BLaER1 (cell line): Measurements from ENCODE around the gene RPUSD4.

Experiments
- H3K27ac ChIP-seq: shearing (Covaris generic); formaldehyde crosslinking; 2 replicates; pipeline ENCODE4 v1.8.1; 2022
- H3K27me3 ChIP-seq: shearing (Covaris generic); formaldehyde crosslinking; 2 replicates; pipeline ENCODE4 v1.8.1; 2022
- H3K36me3 ChIP-seq: shearing (Covaris generic); formaldehyde crosslinking; 2 replicates; pipeline ENCODE4 v1.8.1; 2022
- H3K4me1 ChIP-seq: shearing (Covaris generic); formaldehyde crosslinking; 2 replicates; pipeline ENCODE4 v1.8.1; 2022
- H3K4me2 ChIP-seq: shearing (Covaris generic); formaldehyde crosslinking; 2 replicates; pipeline ENCODE4 v1.8.1; 2022
- H3K4me3 ChIP-seq: shearing (Covaris generic); formaldehyde crosslinking; 2 replicates; pipeline ENCODE4 v1.8.1; 2022
- H3K9ac ChIP-seq: shearing (Covaris generic); formaldehyde crosslinking; 2 replicates; pipeline ENCODE4 v1.8.1; 2022
- H3K9me3 ChIP-seq: shearing (Covaris generic); formaldehyde crosslinking; 2 replicates; pipeline ENCODE4 v1.8.1; 2022
- H4K20me1 ChIP-seq: shearing (Covaris generic); formaldehyde crosslinking; 2 replicates; pipeline ENCODE4 v1.8.1; 2022
- Cebpa-rat ChIP-seq: shearing (Covaris generic); IDR thresholded peaks from 2 replicates; pipeline ENCODE4 v1.8.1; 2022

Gene RPUSD4

DNA sequence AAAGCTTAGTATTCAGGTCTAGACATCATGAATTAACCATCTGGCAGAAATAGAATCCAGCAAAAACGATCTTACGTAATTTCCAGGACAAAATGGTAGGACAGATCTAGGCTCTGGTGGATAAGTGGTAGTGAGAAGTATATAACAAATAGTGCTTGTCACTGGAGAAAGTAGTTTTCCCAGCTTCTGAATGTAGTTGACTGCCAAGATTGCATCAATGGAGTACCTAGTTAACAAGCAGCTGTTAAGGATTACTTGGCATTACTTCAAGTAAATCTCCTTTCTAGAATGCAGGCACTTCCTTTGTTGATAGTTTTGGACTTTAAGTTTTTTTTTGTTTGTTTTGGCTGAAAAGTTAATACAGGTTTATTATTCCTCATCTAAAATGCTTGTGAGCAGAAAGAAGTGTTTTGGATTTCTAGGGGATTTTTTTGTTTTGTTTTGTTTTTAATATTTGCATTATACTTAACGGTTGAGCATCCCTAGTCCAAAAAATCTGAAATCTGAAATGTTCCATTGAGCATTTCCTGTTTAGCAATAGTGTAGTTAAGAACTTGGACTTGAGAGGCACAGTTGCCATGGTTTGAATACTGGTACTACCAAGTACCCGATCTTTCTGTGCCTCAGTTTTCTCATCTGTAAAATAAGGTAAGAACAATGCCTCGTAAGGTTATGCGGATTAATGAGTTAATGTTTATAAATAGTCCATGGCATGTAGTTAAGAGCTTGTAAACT, 20.4 kb upstream of the RPUSD4 start:
- Histone ChIP-seq H3K9ac (no peak overlapping the region), H3K27ac (no peak overlapping the region)

DNA sequence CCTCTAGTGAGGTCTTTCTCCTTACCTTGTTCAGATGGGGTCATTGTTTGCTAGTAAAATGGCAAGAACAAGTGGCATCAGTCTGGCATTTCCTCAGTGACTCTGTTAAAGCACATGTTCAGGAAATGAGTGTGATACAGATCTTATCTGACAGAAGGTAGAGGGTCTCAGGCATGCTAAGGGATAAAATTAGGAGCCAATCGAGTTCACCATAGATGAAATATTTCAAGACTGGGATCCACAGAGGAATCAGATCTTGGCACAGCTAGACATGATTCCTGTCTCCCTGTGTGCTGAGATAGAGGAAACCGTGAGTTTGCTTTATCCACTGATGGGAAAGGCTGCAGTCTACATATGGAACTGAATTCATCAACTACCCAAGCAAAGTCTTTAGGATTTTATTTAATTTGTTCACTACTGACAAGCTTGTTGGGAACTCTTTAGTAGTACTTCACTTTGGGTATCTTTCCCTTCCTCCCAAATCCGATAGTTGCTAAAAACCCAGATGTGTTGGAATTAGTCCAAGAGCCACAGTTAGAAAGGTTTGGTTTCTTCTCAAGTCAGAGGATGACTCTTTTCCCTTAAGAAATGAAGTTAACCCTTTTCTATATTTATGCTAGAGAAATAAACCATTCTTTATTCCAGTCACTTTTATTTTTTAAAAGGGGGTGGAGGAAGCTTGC, 18.5 kb upstream of the RPUSD4 start:
- no peaks in the 10 kb centered on the region for H4K20me1 ChIP-seq
- no peaks in the 10 kb centered on the region for H3K27me3 ChIP-seq
- H3K36me3 ChIP-seq: peaks cover 34% of the 10 kb centered on the region
- H3K27ac ChIP-seq: no peak overlapping the region
- H3K9ac ChIP-seq: no peak overlapping the region
- H3K4me3 ChIP-seq: no peak overlapping the region
- no peak for TF ChIP-seq Cebpa-rat
- H3K9me3 ChIP-seq: peaks cover 15% of the 10 kb centered on the region; the same call in 1 of the 2 replicates
- peaks cover 7% of the 10 kb centered on the region; the same call in 1 of the 2 replicates for H3K4me1 ChIP-seq
- no peak overlapping the region for H3K4me2 ChIP-seq

More for the DNA sequence above, 20.4 kb upstream of the RPUSD4 start:
- Histone ChIP-seq H3K9me3 (no peaks in the 10 kb centered on the region), H3K4me2 (no peak overlapping the region), H3K27me3 (no peaks in the 10 kb centered on the region), H3K36me3 (peaks cover 41% of the 10 kb centered on the region), H3K4me1 (peaks cover 7% of the 10 kb centered on the region; the same call in 1 of the 2 replicates), H3K4me3 (no peak overlapping the region), H4K20me1 (no peaks in the 10 kb centered on the region)
- no peak for TF ChIP-seq Cebpa-rat

DNA sequence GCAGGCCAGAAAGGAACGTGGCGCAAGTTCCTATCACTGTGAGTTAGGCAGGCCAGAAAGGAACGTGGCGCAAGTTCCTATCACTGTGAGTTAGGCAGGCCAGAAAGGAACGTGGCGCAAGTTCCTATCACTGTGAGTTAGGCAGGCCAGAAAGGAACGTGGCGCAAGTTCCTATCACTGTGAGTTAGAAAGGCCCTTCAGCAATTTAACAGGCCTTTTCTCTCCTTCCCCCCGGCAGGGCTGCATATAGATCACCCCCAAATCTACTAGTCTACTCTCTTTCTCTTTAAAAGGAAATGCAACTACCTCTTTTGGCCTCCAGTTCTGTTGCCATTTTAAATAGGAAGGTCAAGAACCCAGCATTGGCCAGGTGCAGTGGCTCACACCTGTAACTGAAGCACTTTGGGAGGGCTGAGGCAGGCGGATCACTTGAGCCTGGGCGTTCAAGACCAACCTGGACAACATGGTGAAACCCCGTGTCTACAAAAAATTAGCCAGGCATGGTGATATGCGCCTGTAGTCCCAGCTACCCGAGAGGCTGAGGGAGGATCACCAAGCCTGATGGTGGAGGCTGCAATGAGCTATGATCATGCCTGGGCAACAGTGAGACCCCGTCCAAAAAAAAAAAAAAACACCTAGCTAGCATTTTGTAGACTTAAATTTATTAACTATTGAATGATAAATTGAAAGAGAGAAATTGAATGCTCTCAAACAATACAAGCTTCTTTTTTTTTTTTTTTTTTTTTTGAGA, 15.1 kb upstream of the RPUSD4 start:
- H3K27ac ChIP-seq: no peak overlapping the region
- peaks cover 24% of the 10 kb centered on the region; the same call in 1 of the 2 replicates for H3K9me3 ChIP-seq
- H3K27me3 ChIP-seq: no peaks in the 10 kb centered on the region
- H3K4me1 ChIP-seq: peaks cover 7% of the 10 kb centered on the region; the same call in 1 of the 2 replicates
- no peak for TF ChIP-seq Cebpa-rat
- H3K36me3 ChIP-seq: peaks cover 21% of the 10 kb centered on the region
- no peak overlapping the region for H3K9ac ChIP-seq
- no peak overlapping the region for H3K4me2 ChIP-seq
- H3K4me3 ChIP-seq: no peak overlapping the region
- no peaks in the 10 kb centered on the region for H4K20me1 ChIP-seq

DNA sequence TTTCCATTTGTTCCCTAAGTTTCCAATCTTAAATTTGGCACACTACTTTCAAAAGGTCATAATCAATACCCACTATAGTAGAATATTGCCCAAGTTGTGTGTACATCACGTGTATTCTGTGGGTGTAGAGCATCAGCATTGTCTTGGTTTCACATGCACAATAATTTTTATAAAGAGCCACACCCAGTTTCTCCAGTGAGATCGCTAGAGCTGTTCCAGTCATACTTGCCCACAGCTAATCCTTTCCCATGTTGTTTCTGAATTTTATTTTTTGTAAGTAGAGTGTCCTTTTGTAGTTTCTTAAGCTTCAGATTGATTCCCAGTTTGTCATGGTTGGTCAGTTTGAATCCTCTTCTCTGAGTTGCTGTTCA, 13.8 kb upstream of the RPUSD4 start:
- Histone ChIP-seq H3K9ac (no peak overlapping the region), H3K27ac (no peak overlapping the region)
- no peak for TF ChIP-seq Cebpa-rat

DNA sequence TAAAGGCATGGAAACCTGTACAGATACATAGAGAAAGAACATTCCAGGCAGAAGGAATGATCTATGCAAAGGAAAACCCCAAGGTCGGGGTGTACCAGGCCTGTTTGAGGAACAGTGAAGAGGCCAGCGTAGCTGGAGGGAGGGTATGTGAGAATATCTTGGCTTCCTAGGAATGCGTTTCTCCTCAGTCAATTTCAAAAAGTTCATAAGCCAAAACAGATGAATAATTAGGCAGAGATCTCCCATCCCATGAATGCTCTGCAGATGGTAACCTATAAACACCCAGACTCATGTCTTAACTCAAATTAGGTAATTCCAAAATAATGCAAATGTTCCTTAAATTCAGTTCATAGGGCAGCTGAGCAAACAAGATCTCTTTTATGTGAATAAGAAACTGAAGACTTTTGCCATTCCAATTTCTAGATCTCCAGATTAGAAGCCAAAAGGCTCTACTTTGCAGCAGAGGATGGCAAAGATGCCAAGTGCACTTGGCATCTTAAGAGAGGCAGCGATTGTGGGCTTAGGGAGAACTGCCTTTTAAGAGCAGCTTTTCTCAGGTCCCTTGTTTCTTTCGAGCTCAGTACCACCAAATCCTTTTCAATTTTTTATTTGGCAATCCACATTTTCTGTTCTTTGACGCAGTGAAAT, 13.3 kb upstream of the RPUSD4 start:
- peaks cover 25% of the 10 kb centered on the region for H3K36me3 ChIP-seq
- no peak overlapping the region for H3K4me2 ChIP-seq
- H3K4me1 ChIP-seq: peaks cover under 1% of the 10 kb centered on the region; the same call in 1 of the 2 replicates
- no peak overlapping the region for H3K4me3 ChIP-seq
- no peak for TF ChIP-seq Cebpa-rat
- H4K20me1 ChIP-seq: peaks cover 11% of the 10 kb centered on the region; the same call in 1 of the 2 replicates
- H3K9me3 ChIP-seq: peaks cover 24% of the 10 kb centered on the region; the same call in 1 of the 2 replicates
- no peak overlapping the region for H3K27ac ChIP-seq
- H3K9ac ChIP-seq: no peak overlapping the region
- H3K27me3 ChIP-seq: no peaks in the 10 kb centered on the region

More for the DNA sequence above, 13.8 kb upstream of the RPUSD4 start:
- Histone ChIP-seq H3K4me1 (peaks cover 6% of the 10 kb centered on the region; the same call in 1 of the 2 replicates), H3K27me3 (no peaks in the 10 kb centered on the region), H3K36me3 (peaks cover 26% of the 10 kb centered on the region), H3K4me3 (no peak overlapping the region), H3K4me2 (no peak overlapping the region), H3K9me3 (peaks cover 24% of the 10 kb centered on the region; the same call in 1 of the 2 replicates), H4K20me1 (peaks cover 7% of the 10 kb centered on the region; the same call in 1 of the 2 replicates)

DNA sequence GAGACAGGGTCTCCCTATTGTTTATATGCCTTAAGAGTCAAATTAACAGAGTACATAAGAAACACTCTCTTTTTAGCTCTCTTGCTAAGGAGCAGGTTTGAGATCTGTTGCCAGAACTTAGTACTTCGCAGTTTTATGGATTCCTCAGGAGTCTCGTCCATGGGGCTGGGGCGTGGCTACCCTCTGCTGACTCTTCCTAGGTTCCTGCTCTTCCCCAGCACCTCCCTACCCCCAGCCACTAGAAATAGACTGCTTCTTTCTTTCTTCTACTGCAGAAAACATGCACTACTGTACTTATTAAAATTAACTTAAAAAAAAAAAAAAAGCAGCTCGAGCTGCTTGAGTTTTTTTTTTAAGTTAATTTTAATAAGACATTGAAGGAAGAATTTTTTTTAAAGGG, 8.1 kb upstream of the RPUSD4 start:
- Histone ChIP-seq H3K27ac (no peak overlapping the region), H3K9me3 (peaks cover 4% of the 10 kb centered on the region; the same call in 1 of the 2 replicates), H3K4me1 (peaks cover 10% of the 10 kb centered on the region), H4K20me1 (peaks cover 48% of the 10 kb centered on the region), H3K4me3 (no peak overlapping the region), H3K27me3 (no peaks in the 10 kb centered on the region), H3K9ac (no peak overlapping the region), H3K36me3 (peaks cover 12% of the 10 kb centered on the region; the same call in 1 of the 2 replicates), H3K4me2 (no peak overlapping the region)
- no peak for TF ChIP-seq Cebpa-rat

DNA sequence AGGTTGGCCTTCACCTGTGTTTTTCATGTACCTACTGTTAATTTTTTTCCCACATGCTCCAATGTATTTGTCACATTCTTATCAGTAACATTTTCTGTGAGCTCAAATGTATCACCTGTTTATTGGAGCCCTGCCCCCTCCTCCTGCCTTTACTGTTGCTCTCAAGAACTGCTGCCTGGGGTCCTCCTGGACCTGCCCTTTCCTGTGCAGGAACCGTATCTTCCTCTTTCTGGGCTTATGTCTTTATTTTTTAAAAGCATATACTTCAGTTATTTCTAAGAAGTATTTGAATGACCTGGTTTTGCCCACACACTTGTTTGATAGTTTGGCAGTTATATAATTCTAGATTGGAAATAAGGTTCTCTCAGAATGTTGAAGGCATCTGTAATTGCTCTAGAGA, 6.0 kb upstream of the RPUSD4 start:
- H4K20me1 ChIP-seq: peaks cover 57% of the 10 kb centered on the region
- H3K4me2 ChIP-seq: peak overlapping the region; percentile 21
- H3K9me3 ChIP-seq: no peaks in the 10 kb centered on the region
- no peaks in the 10 kb centered on the region for H3K27me3 ChIP-seq
- H3K4me3 ChIP-seq: no peak overlapping the region
- no peak overlapping the region for H3K27ac ChIP-seq
- H3K36me3 ChIP-seq: peaks cover 12% of the 10 kb centered on the region; the same call in 1 of the 2 replicates
- H3K4me1 ChIP-seq: peaks cover 22% of the 10 kb centered on the region
- TF ChIP-seq Cebpa-rat: no peak
- H3K9ac ChIP-seq: no peak overlapping the region

DNA sequence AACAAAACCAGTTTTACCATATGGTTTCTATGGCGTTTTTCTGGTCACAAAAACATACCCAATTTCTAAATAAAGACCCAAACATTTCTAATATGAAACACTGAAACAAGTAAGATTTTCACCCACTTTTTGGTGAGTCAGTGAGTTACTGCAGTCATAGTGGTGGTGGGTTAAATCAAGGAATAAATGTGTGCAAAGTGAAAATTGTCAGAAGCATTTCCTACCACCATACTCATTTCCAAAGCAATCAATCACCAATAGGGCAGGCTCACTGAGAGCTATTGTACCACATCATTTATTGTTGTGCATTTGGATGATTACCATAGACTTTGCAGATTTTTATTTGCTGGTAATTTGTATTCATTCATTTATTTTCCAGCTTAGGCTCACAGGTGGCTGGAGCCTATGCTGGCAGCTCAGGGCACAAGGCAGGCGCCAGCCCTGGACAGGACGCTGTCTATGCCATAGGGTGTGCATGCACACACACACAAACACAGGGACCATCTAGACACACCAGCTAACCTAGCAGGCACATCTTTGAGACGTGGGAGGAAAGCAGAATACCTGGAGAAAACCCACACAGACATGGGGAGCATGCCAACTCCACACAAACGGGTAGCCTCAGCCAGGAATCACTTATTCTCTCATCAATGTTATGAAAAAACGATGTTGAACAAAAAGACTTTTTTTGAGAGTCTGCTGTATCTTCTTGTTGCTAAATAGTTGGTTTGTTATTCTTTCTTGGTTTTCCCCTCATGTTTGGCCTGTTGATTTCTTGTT, 5.3 kb upstream of the RPUSD4 start:
- Histone ChIP-seq H3K4me2 (peak overlapping the region; percentile 21; the same call in 1 of the 2 replicates), H3K27me3 (no peaks in the 10 kb centered on the region), H3K9ac (no peak overlapping the region), H3K36me3 (peaks cover 9% of the 10 kb centered on the region; the same call in 1 of the 2 replicates), H3K27ac (no peak overlapping the region), H3K9me3 (no peaks in the 10 kb centered on the region), H4K20me1 (peaks cover 57% of the 10 kb centered on the region), H3K4me1 (peaks cover 27% of the 10 kb centered on the region), H3K4me3 (no peak overlapping the region)
- no peak for TF ChIP-seq Cebpa-rat

DNA sequence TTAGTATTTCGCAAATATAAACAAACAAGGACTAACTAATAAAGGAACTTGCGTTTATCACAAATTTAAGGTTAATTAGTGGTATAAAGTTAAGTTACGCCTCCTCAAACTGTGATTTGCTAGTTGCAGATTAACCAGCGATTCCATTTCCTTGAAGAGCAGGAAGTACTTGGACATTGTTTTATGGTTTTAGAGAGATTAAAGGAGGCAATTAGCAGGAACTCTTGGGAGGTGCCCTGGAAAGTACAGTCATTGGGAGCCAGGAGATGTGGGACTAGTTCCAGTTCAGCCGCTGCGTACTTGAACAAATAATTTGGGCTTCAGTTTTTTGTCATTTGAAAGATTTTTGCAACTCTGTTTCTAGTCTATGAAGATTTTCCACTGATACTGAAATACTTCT, 3.4 kb upstream of the RPUSD4 start:
- Histone ChIP-seq H3K9ac (no peak overlapping the region), H3K4me1 (peaks cover 38% of the 10 kb centered on the region), H4K20me1 (peaks cover 45% of the 10 kb centered on the region), H3K4me2 (no peak overlapping the region), H3K9me3 (no peaks in the 10 kb centered on the region), H3K27me3 (no peaks in the 10 kb centered on the region), H3K36me3 (peaks cover 3% of the 10 kb centered on the region), H3K4me3 (no peak overlapping the region), H3K27ac (no peak overlapping the region)
- no peak for TF ChIP-seq Cebpa-rat
